Subcutaneous abdominal adipose tissue (tissue), 5 donors: ENCODE results near the gene TEK.
"Not testable (repeated sequence)": the region's sequence is repeated elsewhere in the genome, so short reads cannot be mapped to it uniquely, and the experiment has no call there.

Experiments
- H3K27ac ChIP-seq: one replicate; pipeline ENCODE4 v1.7.0; 2013; ENCODE audit warnings: low read depth, mild to moderate bottlenecking, inconsistent platforms, low read length, moderate library complexity
- H3K27me3 ChIP-seq, 5 donors: one replicate each; pipeline ENCODE4 v1.7.0; 2013; ENCODE audit warnings: low read length in 5 of 5, inconsistent platforms in 1 of 5; ENCODE audit not compliant: control insufficient read depth in 5 of 5, insufficient read depth in 4 of 5
- H3K36me3 ChIP-seq, 5 donors: one replicate each; pipeline ENCODE4 v1.7.0; 2013; ENCODE audit warnings: low read length in 5 of 5; ENCODE audit not compliant: control insufficient read depth in 5 of 5, insufficient read depth in 5 of 5
- H3K4me1 ChIP-seq, 5 donors: one replicate each; pipeline ENCODE4 v1.7.0; 2013; ENCODE audit warnings: low read length in 5 of 5, mild to moderate bottlenecking in 3 of 5, moderate library complexity in 1 of 5; ENCODE audit not compliant: control insufficient read depth in 5 of 5, insufficient read depth in 5 of 5
- H3K4me3 ChIP-seq, 5 donors: one replicate each; pipeline ENCODE4 v1.7.0; 2013; ENCODE audit warnings: low read length in 5 of 5, low read depth in 1 of 5
- H3K9ac ChIP-seq, 5 donors: one replicate each; pipeline ENCODE4 v1.7.0; 2013; ENCODE audit warnings: low read length in 5 of 5, mild to moderate bottlenecking in 4 of 5, moderate library complexity in 3 of 5
- H3K9me3 ChIP-seq, 5 donors: one replicate each; pipeline ENCODE4 v1.7.0; 2013; ENCODE audit warnings: low read length in 5 of 5; ENCODE audit not compliant: control insufficient read depth in 5 of 5
- donor health status: healthy.
- donor health status: healthy.
- donor health status: healthy.
- donor health status: healthy.
- donor health status: healthy.

The TEK gene

DNA sequence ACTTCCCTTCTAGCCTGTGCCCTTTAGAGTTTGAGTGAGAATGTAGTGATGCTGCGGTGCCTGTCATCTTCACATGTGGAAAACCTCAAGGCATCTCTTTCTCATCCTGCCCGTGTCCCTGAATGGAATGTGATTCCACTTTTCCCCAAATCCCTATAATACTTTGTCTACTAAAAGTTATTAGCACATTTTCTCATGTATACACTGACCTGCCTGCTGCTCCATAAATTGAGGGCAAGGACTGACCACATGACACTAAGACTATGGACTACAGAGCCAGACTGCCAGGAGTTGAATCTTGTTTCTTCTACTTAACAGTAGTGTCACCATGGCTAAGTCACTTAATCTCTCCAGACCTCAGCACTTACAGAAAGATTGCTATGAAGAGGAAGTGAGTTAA, 93.0 kb downstream of the TEK start:
- no peak overlapping the region for H3K27ac ChIP-seq
- H3K9ac ChIP-seq, result no peak overlapping the region
- no peak overlapping the region for H3K4me3 ChIP-seq
- no peaks in the 10 kb centered on the region for H3K9me3 ChIP-seq
- peaks cover 0 to 41% (median 10%) of the 10 kb centered on the region in 5 donors for H3K36me3 ChIP-seq
- no peaks in the 10 kb centered on the region for H3K27me3 ChIP-seq
- H3K4me1 ChIP-seq, result peaks cover 0 to 4% (median 0%) of the 10 kb centered on the region in 5 donors

DNA sequence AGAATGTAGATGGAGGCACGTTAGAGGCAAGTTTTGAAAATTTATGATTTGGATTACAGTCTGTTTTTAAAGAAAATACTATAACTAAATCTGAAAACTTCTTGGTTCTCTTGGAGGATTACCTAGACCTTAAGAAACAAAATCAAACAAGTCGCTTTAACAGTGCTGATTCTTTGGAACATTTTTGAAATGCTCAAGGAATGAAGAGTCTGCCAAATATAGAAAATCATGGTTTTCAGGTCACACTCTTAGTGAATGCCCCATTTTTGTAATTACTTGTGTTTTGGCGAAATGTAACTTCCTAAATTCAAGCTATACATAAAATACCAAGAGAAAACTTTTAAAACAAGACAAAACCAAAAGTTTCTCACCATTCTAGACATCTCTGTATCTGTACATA, 94.8 kb downstream of the TEK start:
- peaks cover 0 to 36% (median 10%) of the 10 kb centered on the region in 5 donors for H3K36me3 ChIP-seq
- H3K27me3 ChIP-seq, result no peaks in the 10 kb centered on the region
- H3K4me1 ChIP-seq, result peaks cover 0 to 4% (median 0%) of the 10 kb centered on the region in 5 donors
- no peak overlapping the region for H3K27ac ChIP-seq
- no peaks in the 10 kb centered on the region for H3K9me3 ChIP-seq
- H3K9ac ChIP-seq, result no peak overlapping the region
- H3K4me3 ChIP-seq, result no peak overlapping the region

DNA sequence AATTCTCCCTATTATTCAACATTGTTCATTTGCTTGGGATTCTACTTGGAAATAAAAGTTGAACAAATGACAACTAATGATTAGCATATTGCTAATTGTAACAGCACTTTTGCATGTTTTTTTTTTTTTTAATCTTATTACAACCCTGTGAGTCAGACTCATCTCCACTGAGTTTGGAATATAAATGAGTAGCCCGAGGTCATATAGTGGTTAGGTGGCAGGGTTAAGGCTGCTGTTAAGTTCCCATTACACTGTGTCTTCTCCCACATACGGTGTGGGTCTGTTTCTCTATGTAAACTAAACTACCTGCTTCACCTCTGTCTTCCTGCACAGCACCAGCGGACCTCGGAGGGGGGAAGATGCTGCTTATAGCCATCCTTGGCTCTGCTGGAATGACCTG, 95.6 kb downstream of the TEK start:
- H3K27me3 ChIP-seq, result no peaks in the 10 kb centered on the region
- no peak overlapping the region for H3K4me3 ChIP-seq
- no peak overlapping the region for H3K27ac ChIP-seq
- H3K9ac ChIP-seq, result no peak overlapping the region
- H3K4me1 ChIP-seq, result peaks cover 0 to 4% (median 0%) of the 10 kb centered on the region in 5 donors
- H3K36me3 ChIP-seq, result peaks cover 0 to 36% (median 10%) of the 10 kb centered on the region in 5 donors
- H3K9me3 ChIP-seq, result no peaks in the 10 kb centered on the region

DNA sequence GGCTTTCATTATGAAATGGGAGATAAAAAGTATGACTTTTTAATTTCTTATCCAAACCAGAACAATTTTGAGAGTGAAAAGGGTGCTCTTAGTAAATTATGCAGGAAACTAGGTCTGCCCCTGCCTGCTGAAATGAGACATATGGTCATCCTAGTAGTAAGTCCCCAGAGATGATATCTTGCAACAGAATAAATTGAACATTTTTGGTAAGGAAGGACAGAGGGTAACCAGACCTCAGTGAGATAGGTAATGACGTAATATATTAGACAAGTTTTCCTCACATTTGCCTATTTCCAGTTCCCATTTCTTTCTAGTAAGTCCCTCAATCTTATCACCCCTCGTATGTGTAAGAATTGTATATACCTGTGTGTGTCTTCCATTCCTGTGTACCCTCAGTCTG, 96.2 kb downstream of the TEK start:
- no peak overlapping the region for H3K27ac ChIP-seq
- H3K4me3 ChIP-seq, result no peak overlapping the region
- no peak overlapping the region for H3K9ac ChIP-seq
- H3K9me3 ChIP-seq, result no peaks in the 10 kb centered on the region
- no peaks in the 10 kb centered on the region for H3K27me3 ChIP-seq
- peaks cover 0 to 4% (median 0%) of the 10 kb centered on the region in 5 donors for H3K4me1 ChIP-seq
- H3K36me3 ChIP-seq, result peaks cover 0 to 36% (median 10%) of the 10 kb centered on the region in 5 donors

DNA sequence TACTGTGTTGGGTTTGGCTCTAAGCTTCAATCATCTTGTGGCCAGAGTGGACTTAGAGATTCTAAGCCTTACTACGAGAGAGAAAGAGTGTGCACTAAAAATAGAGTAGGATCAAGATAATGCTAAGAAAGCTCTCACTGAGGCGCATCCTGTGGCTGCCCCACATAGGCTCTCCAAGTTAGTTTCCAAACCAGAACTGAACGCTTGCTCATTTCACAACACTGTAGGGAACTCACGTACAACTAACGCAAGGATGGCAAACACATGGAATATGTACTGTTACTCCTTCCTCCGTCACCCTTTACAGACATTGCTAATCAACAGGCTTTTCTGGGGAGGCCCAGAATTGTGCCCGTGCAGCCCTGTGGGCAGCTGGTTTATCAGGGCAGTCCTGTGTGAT, 97.0 kb downstream of the TEK start:
- no peaks in the 10 kb centered on the region for H3K9me3 ChIP-seq
- H3K36me3 ChIP-seq, result peaks cover 0 to 36% (median 10%) of the 10 kb centered on the region in 5 donors
- peaks cover 0 to 4% (median 0%) of the 10 kb centered on the region in 5 donors for H3K4me1 ChIP-seq
- no peaks in the 10 kb centered on the region for H3K27me3 ChIP-seq
- no peak overlapping the region for H3K27ac ChIP-seq
- H3K4me3 ChIP-seq, result no peak overlapping the region
- H3K9ac ChIP-seq, result no peak overlapping the region

DNA sequence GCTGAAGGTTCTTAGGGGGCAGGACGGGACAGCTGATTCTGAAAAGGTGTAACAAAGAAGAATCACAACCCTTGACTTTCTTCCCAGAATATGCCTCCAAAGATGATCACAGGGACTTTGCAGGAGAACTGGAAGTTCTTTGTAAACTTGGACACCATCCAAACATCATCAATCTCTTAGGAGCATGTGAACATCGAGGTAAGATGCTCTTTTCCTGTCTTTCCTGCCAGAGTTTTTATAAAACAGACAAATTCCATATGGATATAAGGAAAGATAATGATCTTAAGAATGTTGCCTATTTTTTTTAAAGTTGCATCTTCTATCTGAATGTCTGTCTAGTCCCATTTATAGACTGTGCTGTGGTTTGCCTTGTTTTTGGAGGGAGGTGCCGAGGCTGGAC, 100.0 kb downstream of the TEK start:
- no peaks in the 10 kb centered on the region for H3K9me3 ChIP-seq
- H3K4me3 ChIP-seq, result no peak overlapping the region
- H3K27ac ChIP-seq, result no peak overlapping the region
- H3K36me3 ChIP-seq, result peaks cover 0 to 31% (median 14%) of the 10 kb centered on the region in 5 donors
- no peak overlapping the region for H3K9ac ChIP-seq
- H3K4me1 ChIP-seq, result peaks cover 0 to 4% (median 0%) of the 10 kb centered on the region in 5 donors
- H3K27me3 ChIP-seq, result no peaks in the 10 kb centered on the region

DNA sequence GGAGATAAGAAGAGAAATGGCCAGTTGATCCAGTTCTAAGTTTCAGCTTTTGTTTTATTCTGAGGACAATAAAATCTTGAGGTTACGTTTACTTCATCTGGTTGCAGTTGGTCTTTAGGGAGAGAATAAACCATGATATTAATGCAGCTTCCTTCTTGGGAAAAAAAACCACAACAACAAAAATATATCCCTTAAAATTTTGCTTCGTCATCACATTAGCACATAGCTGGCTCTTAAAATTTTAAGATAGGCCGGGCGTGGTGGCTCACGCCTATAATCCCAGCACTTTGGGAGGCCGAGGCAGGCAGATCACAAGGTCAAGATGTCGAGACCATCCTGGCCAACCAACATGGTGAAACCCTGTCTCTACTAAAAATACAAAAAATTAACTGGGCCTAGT, 101.6 kb downstream of the TEK start:
- Histone ChIP-seq H3K4me3 (no peak overlapping the region), H3K9ac (no peak overlapping the region), H3K4me1 (no peaks in the 10 kb centered on the region), H3K9me3 (no peaks in the 10 kb centered on the region), H3K27me3 (no peaks in the 10 kb centered on the region), H3K36me3 (peaks cover 0 to 33% (median 21%) of the 10 kb centered on the region in 5 donors), H3K27ac (no peak overlapping the region)

DNA sequence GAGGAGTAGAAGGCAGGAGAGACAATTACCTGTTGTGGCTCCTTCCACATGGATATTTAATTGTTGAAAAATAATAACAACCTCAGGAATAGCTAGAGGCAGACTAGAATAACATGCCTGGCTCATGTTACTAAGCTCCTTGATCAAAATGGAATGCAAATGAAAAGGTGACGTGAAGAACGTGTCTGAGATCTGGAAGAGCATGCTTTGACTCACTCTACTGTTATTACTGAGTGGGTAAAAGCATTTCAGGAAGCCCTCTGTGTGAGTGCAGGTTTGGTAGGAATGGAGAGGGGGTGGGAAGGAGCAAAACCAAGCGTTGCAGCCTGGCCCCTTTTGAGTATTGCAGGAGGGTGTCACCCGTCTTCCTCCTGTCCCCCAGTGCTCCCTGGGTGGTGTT, 103.2 kb downstream of the TEK start:
- H3K4me3 ChIP-seq, result no peak overlapping the region
- peaks cover 0 to 30% (median 25%) of the 10 kb centered on the region in 5 donors for H3K36me3 ChIP-seq
- no peaks in the 10 kb centered on the region for H3K27me3 ChIP-seq
- H3K27ac ChIP-seq, result no peak overlapping the region
- no peaks in the 10 kb centered on the region for H3K9me3 ChIP-seq
- no peak overlapping the region for H3K9ac ChIP-seq
- no peaks in the 10 kb centered on the region for H3K4me1 ChIP-seq

DNA sequence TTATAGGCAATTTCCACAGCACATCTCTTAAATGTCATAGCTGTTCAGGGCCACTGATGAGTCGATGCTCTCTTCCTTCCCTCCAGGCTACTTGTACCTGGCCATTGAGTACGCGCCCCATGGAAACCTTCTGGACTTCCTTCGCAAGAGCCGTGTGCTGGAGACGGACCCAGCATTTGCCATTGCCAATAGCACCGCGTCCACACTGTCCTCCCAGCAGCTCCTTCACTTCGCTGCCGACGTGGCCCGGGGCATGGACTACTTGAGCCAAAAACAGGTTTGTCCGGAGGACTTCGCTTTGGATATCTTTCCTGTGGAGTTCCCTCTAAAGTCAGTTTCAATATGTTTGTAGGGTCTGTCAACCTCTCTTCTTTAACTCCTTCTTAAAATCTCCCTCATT, 103.6 kb downstream of the TEK start:
- Histone ChIP-seq H3K27ac (no peak overlapping the region), H3K9me3 (no peaks in the 10 kb centered on the region), H3K4me1 (no peaks in the 10 kb centered on the region), H3K9ac (no peak overlapping the region), H3K36me3 (peaks cover 0 to 29% (median 26%) of the 10 kb centered on the region in 5 donors), H3K27me3 (no peaks in the 10 kb centered on the region), H3K4me3 (no peak overlapping the region)

DNA sequence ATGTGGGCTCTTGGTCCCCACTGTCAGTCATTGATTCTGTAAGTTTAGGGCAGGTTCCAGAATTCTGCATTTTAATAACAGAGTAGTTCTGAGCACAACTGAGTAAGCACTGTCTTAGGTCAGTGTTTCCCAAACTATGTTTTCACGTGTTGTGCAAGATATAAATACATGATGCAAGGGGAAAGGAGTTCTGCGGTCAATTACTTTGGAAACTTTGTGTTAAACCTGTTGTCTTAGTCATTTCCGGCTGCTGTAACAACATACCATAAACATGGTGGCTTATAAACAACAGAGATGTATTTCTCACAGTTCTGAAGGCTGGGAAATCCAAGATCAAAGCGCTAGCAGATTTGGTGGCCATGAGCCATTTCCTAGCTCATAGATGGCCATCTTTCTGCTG, 118.2 kb downstream of the TEK start:
- H3K36me3 ChIP-seq, result peaks cover 0 to 26% (median 19%) of the 10 kb centered on the region in 5 donors
- H3K27me3 ChIP-seq, result no peaks in the 10 kb centered on the region
- no peak overlapping the region for H3K9ac ChIP-seq
- no peak overlapping the region for H3K27ac ChIP-seq
- H3K4me1 ChIP-seq, result peaks cover 0 to 12% (median 0%) of the 10 kb centered on the region in 5 donors
- H3K4me3 ChIP-seq, result peak overlapping the region in 1 of 5 donors; percentile 36
- H3K9me3 ChIP-seq, result peaks cover 0 to 14% (median 3%) of the 10 kb centered on the region in 5 donors

DNA sequence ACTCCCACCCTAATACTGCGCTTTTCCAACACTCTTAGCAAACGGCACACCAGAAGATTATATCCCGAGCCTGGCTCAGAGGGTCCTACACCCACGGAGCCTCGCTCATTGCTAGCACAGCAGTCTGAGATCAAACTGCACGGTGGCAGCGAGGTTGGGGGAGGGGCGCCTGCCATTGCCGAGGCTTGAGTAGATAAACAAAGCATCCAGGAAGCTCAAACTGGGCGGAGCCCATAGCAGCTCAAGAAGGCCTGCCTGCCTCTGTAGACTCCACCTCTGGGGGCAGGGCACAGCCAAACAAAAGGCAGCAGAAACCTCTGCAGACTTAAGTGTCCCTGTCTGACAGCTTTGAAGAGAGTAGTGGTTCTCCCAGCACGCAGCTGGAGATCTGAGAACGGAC, 130.6 kb downstream of the TEK start:
- H3K4me3 ChIP-seq, H3K4me1 ChIP-seq, H3K27me3 ChIP-seq, H3K27ac ChIP-seq, H3K9ac ChIP-seq, H3K36me3 ChIP-seq: not testable (repeated sequence)
- H3K9me3 ChIP-seq, result peaks cover 3 to 24% (median 10%) of the 10 kb centered on the region in 5 donors
